Measurements from ENCODE around the gene DNAAF5. TPM values are rescaled to one million over a fixed set of nuclear protein-coding genes. Genes with fewer than 3 reads are reported as not detected.

DNAAF5 gene
- total RNA-seq, 2 experiments from 2014 or later = 42.6 to 58.5 TPM

DNA sequence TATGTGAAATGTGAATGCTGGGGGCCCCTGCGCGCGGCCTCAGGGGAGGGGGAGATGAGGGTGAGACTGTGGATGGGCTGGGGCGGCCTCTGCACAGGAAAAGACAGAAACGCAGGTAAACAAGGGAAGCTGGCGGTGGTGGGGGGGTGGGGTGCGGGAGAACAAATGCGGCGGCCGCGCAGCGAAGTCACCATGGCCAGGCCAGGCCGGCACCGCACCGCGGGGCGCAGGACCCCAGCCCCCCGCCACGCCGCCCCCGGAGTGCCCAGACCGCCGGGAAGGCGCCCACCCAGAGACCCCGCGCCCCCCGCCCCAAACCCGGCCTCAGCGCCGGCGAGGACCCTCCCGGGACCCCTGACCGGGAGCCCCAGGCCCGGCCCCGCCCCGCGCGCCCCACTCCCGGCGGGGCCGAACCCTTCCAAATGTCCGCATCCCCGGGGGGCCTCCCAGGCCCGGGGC is 14.5 kb upstream of the DNAAF5 start:
- no peaks in the 10 kb centered on the region for H3K4me1 ChIP-seq (ENCODE audit: insufficient read depth, low read length, poor library complexity, severe bottlenecking)
- TF ChIP-seq, protein P1, sequence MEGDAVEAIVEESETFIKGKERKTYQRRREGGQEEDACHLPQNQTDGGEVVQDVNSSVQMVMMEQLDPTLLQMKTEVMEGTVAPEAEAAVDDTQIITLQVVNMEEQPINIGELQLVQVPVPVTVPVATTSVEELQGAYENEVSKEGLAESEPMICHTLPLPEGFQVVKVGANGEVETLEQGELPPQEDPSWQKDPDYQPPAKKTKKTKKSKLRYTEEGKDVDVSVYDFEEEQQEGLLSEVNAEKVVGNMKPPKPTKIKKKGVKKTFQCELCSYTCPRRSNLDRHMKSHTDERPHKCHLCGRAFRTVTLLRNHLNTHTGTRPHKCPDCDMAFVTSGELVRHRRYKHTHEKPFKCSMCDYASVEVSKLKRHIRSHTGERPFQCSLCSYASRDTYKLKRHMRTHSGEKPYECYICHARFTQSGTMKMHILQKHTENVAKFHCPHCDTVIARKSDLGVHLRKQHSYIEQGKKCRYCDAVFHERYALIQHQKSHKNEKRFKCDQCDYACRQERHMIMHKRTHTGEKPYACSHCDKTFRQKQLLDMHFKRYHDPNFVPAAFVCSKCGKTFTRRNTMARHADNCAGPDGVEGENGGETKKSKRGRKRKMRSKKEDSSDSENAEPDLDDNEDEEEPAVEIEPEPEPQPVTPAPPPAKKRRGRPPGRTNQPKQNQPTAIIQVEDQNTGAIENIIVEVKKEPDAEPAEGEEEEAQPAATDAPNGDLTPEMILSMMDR (conservative IDR thresholded peaks at IDR 0.05; ENCODE audit: low read length) = no peak
- no peak for TF ChIP-seq EZH2phosphoT487 (IDR thresholded peaks at IDR 0.05; ENCODE audit: borderline replicate concordance, low read depth, low read length)
- no peaks in the 10 kb centered on the region for H3K9me3 ChIP-seq (ENCODE audit: low read length)
- no peaks in the 10 kb centered on the region for H4K20me1 ChIP-seq (ENCODE audit: insufficient read depth, low read length)
- H3K9me2 ChIP-seq (ENCODE audit: insufficient read depth, low read length) = no peaks in the 10 kb centered on the region
- intact Hi-C loops (cut with micrococcal nuclease; ENCODE audit: unreplicated experiment) = no loop called here
- H3K4me2 ChIP-seq (ENCODE audit: low read length) = no peak overlapping the region
- H3K36me3 ChIP-seq (ENCODE audit: insufficient read depth, low read length) = peaks cover 18% of the 10 kb centered on the region; the same call in 1 of the 2 replicates
- POLR2A ChIA-PET = no interaction called here
- H3K4me3 ChIP-seq (ENCODE audit: low read depth, low read length, poor library complexity, severe bottlenecking) = no peak overlapping the region
- no peaks in the 10 kb centered on the region for H3K79me2 ChIP-seq (ENCODE audit: insufficient read depth, low read depth, low read length)
- CTCF ChIA-PET (ENCODE audit: unreplicated experiment) = no interaction called here
- no peak overlapping the region for H2AFZ ChIP-seq (ENCODE audit: low read length)
- no peak overlapping the region for H3K27ac ChIP-seq (ENCODE audit: low read depth, low read length, poor library complexity, severe bottlenecking)
- no TSS peak for BruUV-seq (replicated peaks)
- DNase-seq (ENCODE audit: low spot score) = no peak

DNA sequence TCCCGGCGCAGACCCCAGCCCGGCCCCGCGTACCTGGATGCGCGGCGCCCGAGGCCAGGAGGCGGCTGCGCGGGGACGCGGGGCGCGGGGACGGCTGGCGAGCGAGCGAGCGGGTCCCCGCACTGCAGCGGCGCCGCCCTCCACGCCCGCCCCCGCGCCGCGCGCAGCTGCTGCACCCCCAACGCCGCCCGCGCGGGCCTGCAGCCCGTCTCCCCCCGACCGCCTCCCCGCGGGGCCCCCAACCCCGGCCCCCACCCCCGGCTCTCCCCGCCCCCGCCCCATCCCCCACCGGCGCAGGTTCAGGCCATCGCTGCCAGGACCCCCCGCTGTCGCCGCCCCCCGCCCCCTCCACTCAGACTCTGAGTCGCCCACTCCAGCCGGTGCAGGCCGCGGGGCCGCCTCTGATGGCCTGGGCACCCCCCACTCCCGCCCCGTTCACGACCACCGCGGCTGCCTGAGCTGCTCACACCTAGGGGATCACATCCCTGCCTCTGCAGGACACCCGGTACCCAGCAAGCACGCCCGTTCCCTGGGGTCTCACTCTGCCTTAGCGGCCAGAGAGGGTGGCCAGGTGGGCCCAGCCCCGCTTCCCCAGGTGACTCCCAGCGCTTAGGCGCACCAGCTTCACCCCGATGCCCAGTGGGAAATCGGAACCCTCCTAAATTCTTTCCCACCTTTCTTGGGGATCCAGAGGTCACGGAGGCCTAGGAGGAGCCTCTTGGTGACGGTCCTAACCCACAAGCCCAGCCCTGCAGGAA is 13.9 kb upstream of the DNAAF5 start:
- no TSS peak for BruUV-seq (replicated peaks)
- no peak overlapping the region for H3K4me3 ChIP-seq (ENCODE audit: low read depth, low read length, poor library complexity, severe bottlenecking)
- POLR2A ChIA-PET = no interaction called here

DNA sequence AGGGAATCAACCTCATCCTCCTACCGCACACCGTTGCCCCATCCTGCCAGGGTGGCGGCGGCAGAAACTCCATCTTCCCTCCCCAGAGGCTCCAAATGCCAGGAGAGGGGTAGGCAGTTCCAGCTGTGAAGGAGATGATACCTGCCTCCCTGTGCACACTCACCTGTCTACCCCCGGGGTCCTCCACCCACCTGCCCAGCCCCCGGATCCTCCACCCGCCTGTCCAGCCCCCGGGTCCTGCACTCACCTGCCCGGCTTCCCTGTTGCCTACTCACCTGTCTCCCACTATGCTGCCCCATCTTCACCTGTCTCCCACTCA is 13.4 kb upstream of the DNAAF5 start:
- no peaks in the 10 kb centered on the region for H3K9me3 ChIP-seq (ENCODE audit: low read length)
- peaks cover 9% of the 10 kb centered on the region; the same call in 1 of the 2 replicates for H3K36me3 ChIP-seq (ENCODE audit: insufficient read depth, low read length)
- no peak overlapping the region for H3K27ac ChIP-seq (ENCODE audit: low read depth, low read length, poor library complexity, severe bottlenecking)
- no TSS peak for BruUV-seq (replicated peaks)
- no peak overlapping the region for H3K4me2 ChIP-seq (ENCODE audit: low read length)
- H3K4me3 ChIP-seq (ENCODE audit: low read depth, low read length, poor library complexity, severe bottlenecking) = no peak overlapping the region
- intact Hi-C loops (cut with micrococcal nuclease; ENCODE audit: unreplicated experiment) = no loop called here
- H3K79me2 ChIP-seq (ENCODE audit: insufficient read depth, low read depth, low read length) = no peaks in the 10 kb centered on the region
- ChIA-PET POLR2A (no interaction called here), CTCF (ENCODE audit: unreplicated experiment) (no interaction called here)
- H3K4me1 ChIP-seq (ENCODE audit: insufficient read depth, low read length, poor library complexity, severe bottlenecking) = no peaks in the 10 kb centered on the region
- no peaks in the 10 kb centered on the region for H4K20me1 ChIP-seq (ENCODE audit: insufficient read depth, low read length)
- no peak overlapping the region for H2AFZ ChIP-seq (ENCODE audit: low read length)
- TF ChIP-seq EZH2phosphoT487 (IDR thresholded peaks at IDR 0.05; ENCODE audit: borderline replicate concordance, low read depth, low read length) = no peak
- TF ChIP-seq, protein P1 (conservative IDR thresholded peaks at IDR 0.05; ENCODE audit: low read length) = no peak
- no peak for DNase-seq (ENCODE audit: low spot score)
- H3K9me2 ChIP-seq (ENCODE audit: insufficient read depth, low read length) = no peaks in the 10 kb centered on the region

More for the DNA sequence above, 13.9 kb upstream of the DNAAF5 start:
- no peaks in the 10 kb centered on the region for H3K9me3 ChIP-seq (ENCODE audit: low read length)
- intact Hi-C loops (cut with micrococcal nuclease; ENCODE audit: unreplicated experiment) = no loop called here
- no peak overlapping the region for H3K27ac ChIP-seq (ENCODE audit: low read depth, low read length, poor library complexity, severe bottlenecking)
- H3K4me1 ChIP-seq (ENCODE audit: insufficient read depth, low read length, poor library complexity, severe bottlenecking) = no peaks in the 10 kb centered on the region
- H4K20me1 ChIP-seq (ENCODE audit: insufficient read depth, low read length) = no peaks in the 10 kb centered on the region
- CTCF ChIA-PET (ENCODE audit: unreplicated experiment) = no interaction called here
- TF ChIP-seq EZH2phosphoT487 (IDR thresholded peaks at IDR 0.05; ENCODE audit: borderline replicate concordance, low read depth, low read length) = no peak
- TF ChIP-seq, protein P1 (conservative IDR thresholded peaks at IDR 0.05; ENCODE audit: low read length) = no peak
- H2AFZ ChIP-seq (ENCODE audit: low read length) = no peak overlapping the region
- DNase-seq (ENCODE audit: low spot score) = no peak
- peaks cover 12% of the 10 kb centered on the region; the same call in 1 of the 2 replicates for H3K36me3 ChIP-seq (ENCODE audit: insufficient read depth, low read length)
- no peaks in the 10 kb centered on the region for H3K9me2 ChIP-seq (ENCODE audit: insufficient read depth, low read length)
- no peak overlapping the region for H3K4me2 ChIP-seq (ENCODE audit: low read length)
- no peaks in the 10 kb centered on the region for H3K79me2 ChIP-seq (ENCODE audit: insufficient read depth, low read depth, low read length)
